Nephron progenitor cell (in vitro differentiated cells): ENCODE data around the gene MAF.

ENCODE experiments used
- DNase-seq: peaks from one replicate; pipeline ENCODE4 v3.0.0; 2021
- H3K27ac Mint-ChIP-seq: 2 replicates; pipeline ENCODE4 v1.8.0; 2021; ENCODE audit warnings: mild to moderate bottlenecking, moderate library complexity, mixed read lengths
- H3K27me3 Mint-ChIP-seq: 2 replicates; pipeline ENCODE4 v1.8.0; 2021; ENCODE audit warnings: mild to moderate bottlenecking, low read depth, mixed read lengths; ENCODE audit not compliant: poor library complexity
- H3K36me3 Mint-ChIP-seq: 2 replicates; pipeline ENCODE4 v1.8.0; 2021; ENCODE audit warnings: low read depth, mixed read lengths
- H3K4me1 Mint-ChIP-seq: 2 replicates; pipeline ENCODE4 v1.8.0; 2021; ENCODE audit warnings: mixed read lengths
- H3K4me3 Mint-ChIP-seq: 2 replicates; pipeline ENCODE4 v1.8.0; 2021; ENCODE audit warnings: mild to moderate bottlenecking, moderate library complexity, mixed read lengths
- H3K9me3 Mint-ChIP-seq: 2 replicates; pipeline ENCODE4 v1.8.0; 2021; ENCODE audit warnings: mild to moderate bottlenecking, moderate library complexity, mixed read lengths
- CTCF ChIP-seq: fragments of 200-600 bp; sonication (generic); IDR thresholded peaks from 2 replicates; pipeline ENCODE4 v1.5.0; 2021; ENCODE audit warnings: antibody characterized with exemption

MAF gene

GRCh38 chr16:79582789-79583188 is 17.7 kb downstream of the MAF start:
- Mint-ChIP-seq H3K4me3 (no peak overlapping the region), H3K9me3 (no peaks in the 10 kb centered on the region), H3K4me1 (peaks cover 47% of the 10 kb centered on the region), H3K36me3 (peaks cover 10% of the 10 kb centered on the region), H3K27me3 (no peaks in the 10 kb centered on the region), H3K27ac (no peak overlapping the region)
- no peak for DNase-seq
- TF ChIP-seq CTCF, result no peak

GRCh38 chr16:79580453-79581191 is 19.9 kb downstream of the MAF start:
- no peak for DNase-seq
- no peak for TF ChIP-seq CTCF

DNA sequence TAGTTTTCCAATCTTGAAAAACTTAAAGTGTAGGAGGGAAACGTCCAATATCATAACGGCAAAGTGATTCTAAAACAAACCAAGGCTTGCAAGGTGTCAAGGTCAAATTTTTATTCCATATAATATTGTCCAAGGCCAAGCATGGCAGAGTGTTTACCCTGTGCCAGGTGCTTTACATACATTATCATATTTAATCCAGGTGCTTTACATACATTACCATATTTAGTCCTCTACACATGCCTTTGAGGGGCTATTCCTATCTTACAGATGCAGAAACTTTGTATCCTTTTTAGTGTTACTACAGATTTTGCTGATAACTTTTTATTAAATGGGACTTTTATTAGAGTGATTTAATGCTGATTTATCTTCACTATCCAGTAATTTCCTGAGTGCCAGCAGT is 23.9 kb downstream of the MAF start:
- H3K4me3 Mint-ChIP-seq, result no peak overlapping the region
- DNase-seq, result no peak
- no peak overlapping the region for H3K27ac Mint-ChIP-seq
- TF ChIP-seq CTCF, result no peak
- no peaks in the 10 kb centered on the region for H3K36me3 Mint-ChIP-seq
- no peaks in the 10 kb centered on the region for H3K9me3 Mint-ChIP-seq
- no peaks in the 10 kb centered on the region for H3K27me3 Mint-ChIP-seq
- peaks cover 90% of the 10 kb centered on the region for H3K4me1 Mint-ChIP-seq

More at GRCh38 chr16:79580453-79581191, 19.9 kb downstream of the MAF start:
- Mint-ChIP-seq H3K36me3 (peaks cover 10% of the 10 kb centered on the region), H3K27me3 (no peaks in the 10 kb centered on the region), H3K9me3 (no peaks in the 10 kb centered on the region), H3K4me1 (peaks cover 63% of the 10 kb centered on the region), H3K27ac (peak overlapping the region; percentile 33), H3K4me3 (no peak overlapping the region)

GRCh38 chr16:79573884-79574283 is 26.7 kb downstream of the MAF start:
- Mint-ChIP-seq H3K27ac (peak overlapping the region; percentile 24), H3K4me1 (peaks cover 88% of the 10 kb centered on the region), H3K9me3 (no peaks in the 10 kb centered on the region), H3K4me3 (peak overlapping the region; percentile 12), H3K36me3 (no peaks in the 10 kb centered on the region), H3K27me3 (peaks cover 7% of the 10 kb centered on the region)
- no peak for DNase-seq
- TF ChIP-seq CTCF, result no peak

DNA sequence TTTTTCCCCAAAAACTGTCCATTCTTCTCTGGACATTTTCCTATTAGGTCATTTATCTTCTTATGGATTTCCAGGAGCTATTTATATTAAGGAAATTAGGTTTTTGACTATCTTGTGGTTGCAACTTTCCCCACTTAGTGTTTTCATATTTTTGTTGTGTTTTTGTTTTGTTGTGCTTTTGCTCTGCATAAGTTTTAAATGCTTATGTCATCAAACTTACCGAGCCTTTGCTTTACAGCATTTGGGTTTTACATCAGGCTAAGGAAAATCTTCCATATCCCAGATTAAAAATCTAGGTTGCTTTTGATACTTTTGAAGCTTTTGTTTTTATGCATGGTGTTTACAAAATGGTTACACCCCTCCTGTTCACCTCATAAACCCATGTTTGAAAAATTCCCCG is 27.5 kb downstream of the MAF start:
- no peaks in the 10 kb centered on the region for H3K36me3 Mint-ChIP-seq
- DNase-seq, result no peak
- H3K27ac Mint-ChIP-seq, result no peak overlapping the region
- peaks cover 86% of the 10 kb centered on the region for H3K4me1 Mint-ChIP-seq
- H3K4me3 Mint-ChIP-seq, result no peak overlapping the region
- no peak for TF ChIP-seq CTCF
- H3K27me3 Mint-ChIP-seq, result peaks cover 7% of the 10 kb centered on the region
- no peaks in the 10 kb centered on the region for H3K9me3 Mint-ChIP-seq

DNA sequence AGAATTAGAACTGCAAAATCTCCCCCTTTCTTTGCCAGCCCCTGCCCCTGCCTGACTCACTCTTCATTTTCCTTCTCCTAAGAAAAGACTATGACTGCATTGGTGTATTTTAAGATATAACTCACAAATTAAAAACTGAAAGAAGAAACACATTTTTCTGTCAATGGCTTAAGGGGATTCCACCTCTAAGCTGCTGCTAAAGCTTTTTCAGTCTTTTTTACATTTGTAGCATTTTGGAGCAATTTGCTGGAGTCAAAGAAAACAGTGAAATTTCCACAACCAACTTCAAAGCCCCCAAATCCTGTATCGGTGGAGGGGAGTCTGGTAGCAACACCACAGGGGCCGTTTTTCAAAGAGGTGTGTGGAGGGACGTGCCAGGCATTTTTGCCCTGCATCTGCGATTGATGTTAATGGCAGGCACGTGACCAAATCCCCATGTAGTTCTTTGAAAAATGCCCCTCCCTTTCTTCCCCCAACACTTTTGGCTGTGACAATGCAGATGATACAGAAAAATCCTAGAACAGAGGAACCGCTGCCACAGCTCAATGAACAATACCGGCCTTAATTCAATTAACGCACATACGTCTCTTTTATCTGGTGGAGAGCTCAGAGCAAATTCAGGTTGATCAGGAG is 28.5 kb downstream of the MAF start:
- DNase-seq, result no peak
- Mint-ChIP-seq H3K27ac (no peak overlapping the region), H3K4me1 (peaks cover 77% of the 10 kb centered on the region), H3K36me3 (no peaks in the 10 kb centered on the region), H3K9me3 (no peaks in the 10 kb centered on the region), H3K4me3 (peak overlapping the region; percentile 29), H3K27me3 (peaks cover 10% of the 10 kb centered on the region)
- TF ChIP-seq CTCF, result no peak
